B cell (primary cell): ENCODE results near the gene CAMTA1.

Experiments
- CTCF ChIP-seq: fragments of 200-600 bp; IDR thresholded peaks from one replicate; pipeline ENCODE4 v1.8.0; 2022; ENCODE audit warnings: antibody characterized with exemption, mild to moderate bottlenecking
- EZH2 ChIP-seq: IDR thresholded peaks from 2 replicates; pipeline ENCODE4 v1.6.1; 2012; ENCODE audit warnings: borderline replicate concordance, low read depth, mild to moderate bottlenecking, moderate library complexity, low read length; ENCODE audit not compliant: insufficient read depth, poor library complexity, severe bottlenecking

DNA sequence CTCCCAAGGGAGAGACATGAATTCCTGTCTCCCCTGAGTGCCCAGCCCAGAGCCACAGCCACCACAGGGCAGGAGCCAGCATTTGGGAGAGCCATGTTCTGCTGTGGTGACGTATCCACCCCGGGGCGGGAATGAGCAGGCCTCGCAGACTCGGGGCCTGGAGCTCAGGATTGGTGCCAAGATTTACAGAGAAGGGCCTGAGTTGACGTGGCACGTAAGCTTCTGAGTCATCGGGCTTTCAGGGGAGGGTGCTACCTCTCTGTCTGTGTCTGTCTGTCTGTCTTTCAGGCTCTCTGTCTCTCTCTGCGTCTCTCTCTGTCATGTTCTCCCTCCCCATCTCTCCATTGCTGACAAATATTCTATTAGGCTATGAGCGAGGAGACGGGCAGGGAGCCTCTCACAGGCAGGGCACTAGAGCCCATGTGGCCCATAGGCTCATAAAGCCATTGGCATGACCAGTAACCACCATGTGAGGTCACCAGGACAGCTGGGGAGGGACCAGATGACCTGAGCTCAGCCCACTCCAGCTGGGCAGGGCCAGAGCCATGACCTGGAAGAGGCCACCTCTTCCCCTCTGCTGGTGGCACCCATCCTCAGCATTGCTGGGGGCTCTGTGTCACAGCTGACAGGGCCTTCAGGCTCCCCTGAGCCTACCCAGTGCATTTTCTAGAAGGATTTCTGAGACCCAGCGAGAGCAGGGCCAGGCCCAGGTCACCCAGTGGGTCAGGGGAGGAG, 685.8 kb downstream of the CAMTA1 start:
- TF ChIP-seq CTCF (no peak), EZH2 (no peak)
